Endodermal cell (in vitro differentiated cells): ENCODE measurements around the gene SLC40A1. TPM values are rescaled to one million over a fixed set of nuclear protein-coding genes. Genes with fewer than 3 reads are reported as not detected.

Experiments
- DNase-seq: peaks from one replicate; pipeline ENCODE4 v3.0.0-alpha.2; 2017
- H3K27ac ChIP-seq: 2 replicates; pipeline ENCODE4 v1.5.1; 2013; ENCODE audit warnings: mild to moderate bottlenecking, low read depth, low read length, moderate library complexity
- H3K27me3 ChIP-seq: 2 replicates; pipeline ENCODE4 v1.6.1; 2013; ENCODE audit warnings: mild to moderate bottlenecking, low read length, moderate library complexity; ENCODE audit not compliant: insufficient read depth, control insufficient read depth, poor library complexity, severe bottlenecking
- H3K36me3 ChIP-seq: 2 replicates; pipeline ENCODE4 v1.7.0; 2013; ENCODE audit warnings: mild to moderate bottlenecking, low read length, moderate library complexity; ENCODE audit not compliant: control insufficient read depth, insufficient read depth
- H3K4me1 ChIP-seq: one replicate; pipeline ENCODE4 v1.7.0; 2013; ENCODE audit warnings: low read length; ENCODE audit not compliant: control insufficient read depth, insufficient read depth
- H3K4me3 ChIP-seq: 2 replicates; pipeline ENCODE4 v1.5.1; 2013; ENCODE audit warnings: mild to moderate bottlenecking, low read length, moderate library complexity
- H3K9ac ChIP-seq: 2 replicates; pipeline ENCODE4 v1.6.1; 2013; ENCODE audit warnings: mild to moderate bottlenecking, low read length, moderate library complexity; ENCODE audit not compliant: poor library complexity, severe bottlenecking; ENCODE audit errors: extremely low read depth
- H3K9me3 ChIP-seq: 2 replicates; pipeline ENCODE4 v1.6.1; 2013; ENCODE audit warnings: mild to moderate bottlenecking, low read length, moderate library complexity; ENCODE audit not compliant: control insufficient read depth
- H3K27ac Mint-ChIP-seq: 2 replicates; pipeline ENCODE4 v1.8.0; 2020; ENCODE audit warnings: mixed read lengths
- H3K27me3 Mint-ChIP-seq: 2 replicates; pipeline ENCODE4 v1.8.0; 2021; ENCODE audit warnings: mild to moderate bottlenecking, mixed read lengths; ENCODE audit not compliant: insufficient read depth
- H3K36me3 Mint-ChIP-seq: 2 replicates; pipeline ENCODE4 v1.8.0; 2020; ENCODE audit warnings: low read depth, mixed read lengths
- H3K4me1 Mint-ChIP-seq: 2 replicates; pipeline ENCODE4 v1.8.0; 2020; ENCODE audit warnings: mixed read lengths
- H3K4me3 Mint-ChIP-seq: 2 replicates; pipeline ENCODE4 v1.8.0; 2020; ENCODE audit warnings: mild to moderate bottlenecking, moderate library complexity, mixed read lengths
- H3K9me3 Mint-ChIP-seq: 2 replicates; pipeline ENCODE4 v1.8.0; 2020; ENCODE audit warnings: mild to moderate bottlenecking, mixed read lengths
- WGBS, 2 experiments: methylation state at CpG; one replicate each; pipeline versions ENCODE4 v1.1.5 to v1.1.7; 2013; ENCODE audit warnings: missing lambda C conversion rate in 2 of 2, mixed read lengths in 1 of 2; ENCODE audit not compliant: insufficient coverage in 1 of 2, insufficient read length in 1 of 2; 5-methylcytosine and 5-hydroxymethylcytosine counted together
- total RNA-seq, 2 donors: library from RNA; stranded (reverse); fragmentation: NEBNext Ultra II Directional in 1 of 2; extraction: Animal tissue kit (Norgen Biotek cat#: 25700) in 1 of 2; gene quantifications; 2 replicates in 1 of 2; 3 replicates in 1 of 2; pipeline ENCODE4 v1.2.1, GENCODE V29; 2021
- TF ChIP-seq, protein P1 (sequence below): fragments of 200-600 bp; sonication (generic); conservative IDR thresholded peaks from 2 replicates; pipeline ENCODE4 v1.5.0; 2021; ENCODE audit warnings: antibody characterized with exemption, mild to moderate bottlenecking

The SLC40A1 gene
- total RNA-seq, 2 donors from 2014 or later, result 74.1 to 96.8 TPM

DNA sequence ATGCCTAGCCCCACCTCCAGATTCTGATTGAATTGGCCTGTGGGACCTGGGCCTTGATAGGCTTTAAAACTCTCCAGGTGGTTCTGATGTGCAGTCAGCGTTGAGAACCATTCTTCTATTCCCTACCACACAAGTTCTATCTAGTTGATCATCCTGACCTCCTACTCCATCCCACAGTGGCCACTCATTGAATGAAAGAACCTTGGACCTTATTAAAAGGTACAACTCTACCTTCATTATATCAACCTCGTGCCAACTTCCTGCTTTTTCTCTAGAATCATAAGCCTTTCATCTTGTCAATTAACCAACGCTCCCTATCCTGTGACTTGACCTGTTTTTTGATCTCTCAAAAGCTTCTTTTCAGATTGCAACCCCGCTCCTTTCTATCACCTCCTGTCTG, 55.8 kb downstream of the SLC40A1 start:
- H3K9me3 Mint-ChIP-seq, result no peaks in the 10 kb centered on the region
- no peaks in the 10 kb centered on the region for H3K27me3 ChIP-seq
- H3K4me1 Mint-ChIP-seq, result peaks cover 25% of the 10 kb centered on the region
- H3K36me3 ChIP-seq, result no peaks in the 10 kb centered on the region
- no peaks in the 10 kb centered on the region for H3K9me3 ChIP-seq
- 90 to 94% methylated on average over 4 of the region's 4 CpGs for WGBS, 2 experiments
- TF ChIP-seq, protein P1, sequence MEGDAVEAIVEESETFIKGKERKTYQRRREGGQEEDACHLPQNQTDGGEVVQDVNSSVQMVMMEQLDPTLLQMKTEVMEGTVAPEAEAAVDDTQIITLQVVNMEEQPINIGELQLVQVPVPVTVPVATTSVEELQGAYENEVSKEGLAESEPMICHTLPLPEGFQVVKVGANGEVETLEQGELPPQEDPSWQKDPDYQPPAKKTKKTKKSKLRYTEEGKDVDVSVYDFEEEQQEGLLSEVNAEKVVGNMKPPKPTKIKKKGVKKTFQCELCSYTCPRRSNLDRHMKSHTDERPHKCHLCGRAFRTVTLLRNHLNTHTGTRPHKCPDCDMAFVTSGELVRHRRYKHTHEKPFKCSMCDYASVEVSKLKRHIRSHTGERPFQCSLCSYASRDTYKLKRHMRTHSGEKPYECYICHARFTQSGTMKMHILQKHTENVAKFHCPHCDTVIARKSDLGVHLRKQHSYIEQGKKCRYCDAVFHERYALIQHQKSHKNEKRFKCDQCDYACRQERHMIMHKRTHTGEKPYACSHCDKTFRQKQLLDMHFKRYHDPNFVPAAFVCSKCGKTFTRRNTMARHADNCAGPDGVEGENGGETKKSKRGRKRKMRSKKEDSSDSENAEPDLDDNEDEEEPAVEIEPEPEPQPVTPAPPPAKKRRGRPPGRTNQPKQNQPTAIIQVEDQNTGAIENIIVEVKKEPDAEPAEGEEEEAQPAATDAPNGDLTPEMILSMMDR, result no peak
- no peak overlapping the region for H3K9ac ChIP-seq
- no peak overlapping the region for H3K4me3 ChIP-seq
- peaks cover 4% of the 10 kb centered on the region for H3K4me1 ChIP-seq
- H3K36me3 Mint-ChIP-seq, result no peaks in the 10 kb centered on the region
- no peak overlapping the region for H3K27ac Mint-ChIP-seq
- DNase-seq, result no peak
- H3K27me3 Mint-ChIP-seq, result no peaks in the 10 kb centered on the region
- no peak overlapping the region for H3K27ac ChIP-seq
- H3K4me3 Mint-ChIP-seq, result no peak overlapping the region

DNA sequence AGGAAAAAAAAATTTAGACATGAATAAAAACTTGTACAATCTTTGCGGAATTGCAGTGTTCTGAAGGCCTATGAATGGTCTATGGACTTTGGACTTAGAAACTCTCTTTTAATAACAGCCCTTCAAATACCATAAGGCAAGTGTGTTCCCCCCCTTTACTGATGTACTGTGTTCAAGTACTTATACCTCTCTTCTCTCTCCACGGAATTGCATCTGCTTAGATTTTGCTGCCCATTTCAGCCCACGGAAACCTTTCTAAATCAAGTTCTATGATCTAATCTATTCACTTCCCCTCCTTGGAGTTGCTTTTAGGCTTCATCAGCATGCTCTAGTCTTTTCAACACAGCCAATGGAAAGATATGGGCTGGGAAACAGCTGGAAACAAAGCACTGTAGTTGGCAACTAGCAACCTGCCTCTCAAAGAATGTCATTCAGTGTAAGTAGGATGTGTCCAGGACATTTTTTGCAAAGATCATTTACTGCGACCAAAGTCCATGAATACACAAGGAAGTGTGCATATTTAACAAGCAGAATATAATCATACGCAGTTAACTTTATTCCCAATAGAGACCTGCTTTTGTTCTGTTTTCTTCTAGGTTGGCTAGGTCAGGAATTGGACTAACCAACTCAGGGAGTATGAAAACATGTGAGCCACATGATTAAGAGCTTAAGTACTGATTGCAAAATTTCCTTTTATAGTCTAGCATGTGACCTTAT, 58.0 kb downstream of the SLC40A1 start:
- no peak overlapping the region for H3K27ac Mint-ChIP-seq
- WGBS, 2 experiments, result 92 to 93% methylated on average over 4 to 5 of the region's 5 CpGs

DNA sequence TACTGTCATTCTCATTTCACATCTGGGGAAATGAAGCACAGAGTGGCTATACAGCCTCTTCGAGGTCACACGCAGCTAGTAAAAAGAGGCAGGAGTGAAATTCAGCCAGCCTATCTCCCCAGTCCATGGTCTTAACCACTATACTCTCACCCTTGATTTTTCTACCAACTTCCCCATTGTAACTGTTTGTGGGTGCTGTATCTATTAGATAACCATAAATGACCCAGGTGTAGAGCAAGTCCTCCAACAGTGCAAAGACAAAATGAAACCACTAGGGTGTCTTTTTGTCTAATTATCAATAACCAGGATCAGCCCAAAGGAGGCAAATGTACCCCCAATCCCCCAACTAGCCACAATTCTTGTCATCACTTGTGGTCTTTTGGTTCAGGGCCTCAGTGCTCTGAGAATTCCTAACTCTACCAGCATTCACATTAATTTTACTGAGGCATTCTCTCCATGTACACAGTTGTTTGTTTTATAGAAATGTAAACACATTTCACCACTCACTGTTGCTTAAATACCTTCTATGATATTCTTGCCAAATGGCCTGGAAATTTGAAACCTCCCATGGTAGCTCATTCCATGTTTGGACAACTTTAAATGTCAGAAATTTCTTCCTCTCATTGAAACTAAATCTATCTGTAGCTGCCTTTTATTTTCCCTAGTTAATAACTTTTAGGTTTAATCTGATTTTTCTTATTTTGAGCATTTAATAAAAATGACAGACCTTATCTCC, 58.7 kb downstream of the SLC40A1 start:
- Mint-ChIP-seq H3K4me1 (peaks cover 23% of the 10 kb centered on the region), H3K27ac (no peak overlapping the region)

More for the DNA sequence above, 58.0 kb downstream of the SLC40A1 start:
- TF ChIP-seq, protein P1, result no peak
- no peaks in the 10 kb centered on the region for H3K9me3 ChIP-seq
- no peaks in the 10 kb centered on the region for H3K36me3 Mint-ChIP-seq
- H3K27me3 Mint-ChIP-seq, result no peaks in the 10 kb centered on the region
- no peaks in the 10 kb centered on the region for H3K9me3 Mint-ChIP-seq
- H3K27me3 ChIP-seq, result no peaks in the 10 kb centered on the region
- no peak overlapping the region for H3K4me3 ChIP-seq
- H3K4me1 Mint-ChIP-seq, result peaks cover 26% of the 10 kb centered on the region
- peaks cover 5% of the 10 kb centered on the region for H3K4me1 ChIP-seq
- H3K9ac ChIP-seq, result no peak overlapping the region
- H3K27ac ChIP-seq, result no peak overlapping the region
- no peak overlapping the region for H3K4me3 Mint-ChIP-seq
- no peak for DNase-seq
- no peaks in the 10 kb centered on the region for H3K36me3 ChIP-seq

More for the DNA sequence above, 58.7 kb downstream of the SLC40A1 start:
- WGBS, 2 experiments, result 90% methylated on average over 2 of the region's 2 CpGs; no CpG with 5 or more reads in 1 of the 2 experiments
- H3K27me3 Mint-ChIP-seq, result no peaks in the 10 kb centered on the region
- no peak for DNase-seq
- peaks cover 5% of the 10 kb centered on the region for H3K4me1 ChIP-seq
- no peaks in the 10 kb centered on the region for H3K36me3 ChIP-seq
- H3K4me3 Mint-ChIP-seq, result no peak overlapping the region
- H3K27me3 ChIP-seq, result no peaks in the 10 kb centered on the region
- no peak overlapping the region for H3K4me3 ChIP-seq
- H3K9ac ChIP-seq, result no peak overlapping the region
- H3K9me3 Mint-ChIP-seq, result peaks cover 6% of the 10 kb centered on the region
- H3K27ac ChIP-seq, result no peak overlapping the region
- H3K36me3 Mint-ChIP-seq, result no peaks in the 10 kb centered on the region
- TF ChIP-seq, protein P1, result peak; percentile 28
- peaks cover 6% of the 10 kb centered on the region for H3K9me3 ChIP-seq
